Omental fat pad (tissue), 4 donors: ENCODE measurements around the gene ERN2. TPM values are rescaled to one million over a fixed set of nuclear protein-coding genes. Genes with fewer than 3 reads are reported as not detected.

Experiments used
- ATAC-seq: fragments of 150-250 bp; one replicate; pipeline ENCODE4 v1.9.1; 2016; ENCODE audit warnings: mild to moderate bottlenecking, moderate library complexity; ENCODE audit not compliant: low FRiP score
- DNase-seq: peaks from one replicate; pipeline ENCODE4 v3.0.0-alpha.2; 2019; ENCODE audit warnings: low spot score
- total RNA-seq, 4 donors: library from RNA; depleted of rRNA; stranded (reverse); fragments of >200 nt; gene quantifications; one replicate each; pipeline ENCODE4 v1.1.0, GENCODE V29; 2016
- TF ChIP-seq, protein P1 (sequence below), 3 donors: fragments of 450-650 bp; IDR thresholded peaks; one replicate each; pipeline ENCODE4 v1.5.1; 2016 to 2017; ENCODE audit warnings: antibody characterized with exemption in 3 of 3, mild to moderate bottlenecking in 3 of 3, moderate library complexity in 2 of 3

Gene ERN2
- total RNA-seq, 4 donors from 2014 or later = not detected

DNA sequence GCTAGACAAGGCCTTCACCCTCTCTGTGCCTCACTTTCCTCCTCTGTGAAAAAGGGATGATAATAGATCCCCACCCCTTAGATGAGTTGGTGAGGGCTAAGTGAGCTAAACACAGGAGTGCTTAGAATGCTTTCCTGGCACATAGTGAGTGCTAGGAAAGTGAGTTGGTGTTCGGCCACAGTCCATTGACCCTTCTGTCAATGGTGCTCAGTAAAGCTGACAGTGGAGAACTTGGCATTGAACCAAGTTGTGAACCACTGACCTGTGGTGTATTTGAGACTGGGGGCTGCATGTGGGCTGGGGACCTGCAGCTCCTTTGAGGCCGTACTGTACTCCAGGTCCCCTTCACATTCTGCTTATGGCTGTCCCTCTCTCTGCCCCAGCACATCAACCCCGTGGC lies 29.5 kb downstream of the ERN2 start:
- DNase-seq = no peak
- TF ChIP-seq, protein P1, sequence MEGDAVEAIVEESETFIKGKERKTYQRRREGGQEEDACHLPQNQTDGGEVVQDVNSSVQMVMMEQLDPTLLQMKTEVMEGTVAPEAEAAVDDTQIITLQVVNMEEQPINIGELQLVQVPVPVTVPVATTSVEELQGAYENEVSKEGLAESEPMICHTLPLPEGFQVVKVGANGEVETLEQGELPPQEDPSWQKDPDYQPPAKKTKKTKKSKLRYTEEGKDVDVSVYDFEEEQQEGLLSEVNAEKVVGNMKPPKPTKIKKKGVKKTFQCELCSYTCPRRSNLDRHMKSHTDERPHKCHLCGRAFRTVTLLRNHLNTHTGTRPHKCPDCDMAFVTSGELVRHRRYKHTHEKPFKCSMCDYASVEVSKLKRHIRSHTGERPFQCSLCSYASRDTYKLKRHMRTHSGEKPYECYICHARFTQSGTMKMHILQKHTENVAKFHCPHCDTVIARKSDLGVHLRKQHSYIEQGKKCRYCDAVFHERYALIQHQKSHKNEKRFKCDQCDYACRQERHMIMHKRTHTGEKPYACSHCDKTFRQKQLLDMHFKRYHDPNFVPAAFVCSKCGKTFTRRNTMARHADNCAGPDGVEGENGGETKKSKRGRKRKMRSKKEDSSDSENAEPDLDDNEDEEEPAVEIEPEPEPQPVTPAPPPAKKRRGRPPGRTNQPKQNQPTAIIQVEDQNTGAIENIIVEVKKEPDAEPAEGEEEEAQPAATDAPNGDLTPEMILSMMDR (IDR thresholded peaks at IDR 0.05) = no peak
- ATAC-seq = no peak

DNA sequence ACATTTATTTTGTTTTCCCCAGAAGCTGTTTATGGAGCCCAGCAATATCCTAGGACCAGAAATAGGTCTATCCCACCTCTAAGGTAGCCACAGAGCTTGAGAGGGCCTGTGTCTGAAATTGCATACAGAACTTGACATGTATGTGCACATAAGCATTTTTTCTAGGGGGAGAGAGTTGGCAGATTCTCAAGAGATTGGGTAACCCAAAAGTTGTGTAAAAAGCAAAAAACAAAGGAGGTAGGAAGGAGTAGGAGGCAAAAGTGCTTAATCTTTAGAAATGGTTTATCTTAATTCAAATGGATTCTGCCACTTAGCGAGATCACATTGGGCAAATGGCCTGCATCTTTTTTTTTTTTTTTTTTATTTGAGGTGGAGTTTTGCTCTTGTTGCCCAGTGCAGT lies 30.8 kb downstream of the ERN2 start:
- ATAC-seq (no peak), DNase-seq (no peak)
- TF ChIP-seq, protein P1 (IDR thresholded peaks at IDR 0.05) = no peak

DNA sequence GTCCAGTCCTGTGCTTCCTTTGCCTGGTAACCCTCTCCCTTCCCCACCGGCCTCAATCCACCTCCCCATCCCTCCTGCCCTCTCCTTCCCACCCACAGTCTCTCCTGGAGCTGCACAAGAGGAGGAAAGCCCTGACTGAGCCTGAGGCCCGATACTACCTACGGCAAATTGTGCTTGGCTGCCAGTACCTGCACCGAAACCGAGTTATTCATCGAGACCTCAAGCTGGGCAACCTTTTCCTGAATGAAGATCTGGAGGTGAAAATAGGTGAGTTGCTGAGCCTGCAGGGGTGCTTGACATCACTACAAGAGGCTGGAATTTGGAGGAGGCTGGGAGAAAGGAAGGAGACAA lies 33.1 kb downstream of the ERN2 start:
- TF ChIP-seq, protein P1 (IDR thresholded peaks at IDR 0.05) = no peak
- no peak for DNase-seq
- ATAC-seq = no peak

DNA sequence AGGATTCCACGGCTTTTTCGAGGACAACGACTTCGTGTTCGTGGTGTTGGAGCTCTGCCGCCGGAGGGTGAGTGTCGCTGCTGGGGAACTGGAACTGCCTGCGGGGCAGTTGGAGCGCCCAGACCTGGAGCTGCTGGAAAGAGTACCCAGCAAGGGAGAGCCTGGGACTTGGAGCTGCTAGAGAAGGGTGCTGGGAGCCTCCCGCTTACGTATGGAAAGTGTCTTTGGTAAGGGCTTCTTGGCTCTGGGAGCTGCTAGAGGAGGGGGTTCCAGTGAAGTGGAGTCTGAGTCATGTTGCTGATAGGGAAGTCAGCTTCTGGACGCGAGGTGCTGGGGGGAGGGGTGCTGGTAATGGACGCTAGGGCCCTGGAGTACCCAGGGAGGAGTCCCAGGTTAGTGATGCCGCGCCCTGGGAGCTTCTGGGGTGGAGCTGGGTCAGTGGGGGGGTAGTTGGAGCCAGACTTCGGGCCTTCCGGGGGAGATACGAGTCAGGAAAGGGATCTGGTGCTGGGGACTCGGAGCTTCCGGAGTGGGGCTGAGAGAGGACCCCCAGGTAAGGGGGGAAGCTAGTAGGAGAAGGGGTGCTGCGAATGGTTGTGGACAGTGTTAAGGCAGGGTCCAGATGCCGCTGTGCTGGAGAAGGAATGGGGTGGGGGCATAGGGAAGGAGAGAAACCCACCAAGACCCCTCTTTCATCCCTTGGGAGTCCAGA lies 33.6 kb downstream of the ERN2 start:
- no peak for DNase-seq
- ATAC-seq = no peak
- TF ChIP-seq, protein P1 (IDR thresholded peaks at IDR 0.05) = no peak

DNA sequence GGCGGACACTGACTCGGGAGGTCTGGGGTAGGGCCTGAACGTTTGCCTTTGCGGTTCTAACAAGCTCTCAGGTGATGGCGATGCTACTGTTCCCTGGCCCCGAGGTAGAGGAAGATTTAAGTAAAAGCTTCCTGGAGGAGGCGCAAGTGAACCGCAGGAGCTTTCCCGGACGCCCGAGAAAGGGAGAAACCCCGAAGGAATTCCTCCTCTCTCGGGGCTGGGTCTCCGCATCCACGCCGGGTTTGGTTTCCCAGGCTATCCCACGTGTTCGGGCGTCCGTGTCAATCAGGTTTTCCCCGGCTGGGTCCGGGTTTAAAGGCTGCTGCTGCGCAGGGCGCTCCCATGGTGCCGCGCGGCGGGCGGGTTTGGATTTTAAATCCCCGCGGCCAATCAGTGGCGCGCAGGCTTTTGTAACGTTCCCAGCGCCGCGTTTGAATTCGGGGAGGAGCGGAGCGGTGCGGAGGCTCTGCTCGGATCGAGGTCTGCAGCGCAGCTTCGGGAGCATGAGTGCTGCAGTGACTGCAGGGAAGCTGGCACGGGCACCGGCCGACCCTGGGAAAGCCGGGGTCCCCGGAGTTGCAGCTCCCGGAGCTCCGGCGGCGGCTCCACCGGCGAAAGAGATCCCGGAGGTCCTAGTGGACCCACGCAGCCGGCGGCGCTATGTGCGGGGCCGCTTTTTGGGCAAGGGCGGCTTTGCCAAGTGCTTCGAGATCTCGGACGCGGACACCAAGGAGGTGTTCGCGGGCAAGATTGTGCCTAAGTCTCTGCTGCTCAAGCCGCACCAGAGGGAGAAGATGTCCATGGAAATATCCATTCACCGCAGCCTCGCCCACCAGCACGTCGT lies 34.4 kb downstream of the ERN2 start, which contains the start of gene PLK1:
Gene PLK1 (plus strand): TSS at position 460 of the 844 bp plus-strand sequence. CDS start 44 bp downstream, at position 504.
- peak; percentile 59 for DNase-seq
- ATAC-seq = peak; percentile 86
- TF ChIP-seq, protein P1 (IDR thresholded peaks at IDR 0.05) = no peak

DNA sequence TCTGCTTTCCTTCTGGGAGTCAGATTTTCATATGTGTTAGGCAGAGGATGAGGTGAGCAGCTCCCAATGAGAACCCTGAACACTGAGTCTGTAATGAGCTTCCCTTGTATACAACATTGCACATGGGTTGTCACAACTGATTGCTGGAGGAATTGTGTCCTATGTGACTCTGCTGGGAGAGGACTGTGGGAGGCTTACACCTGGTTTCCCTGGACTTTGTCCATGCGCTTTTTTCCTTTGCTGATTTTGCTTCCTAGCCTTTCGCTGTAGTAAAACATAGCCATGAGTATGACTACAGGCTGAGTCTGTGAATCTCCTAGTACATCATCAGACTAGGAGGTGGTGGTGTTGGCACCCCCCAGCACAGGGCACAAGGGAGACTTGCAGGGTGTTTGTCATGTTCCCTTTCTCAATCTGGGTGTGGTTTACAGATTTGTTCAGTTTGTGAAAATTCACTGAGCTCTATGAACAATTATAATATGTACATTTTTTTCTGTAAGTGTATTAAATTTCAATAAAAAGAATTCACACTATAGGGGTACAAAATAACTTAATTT lies 36.0 kb downstream of the ERN2 start:
- DNase-seq = no peak
- no peak for ATAC-seq
- TF ChIP-seq, protein P1 (IDR thresholded peaks at IDR 0.05) = no peak
